Activated effector memory CD4-positive, alpha-beta T cell treated with Interleukin-2 at 50 U/mL for 16 hours (primary cell): Measurements from ENCODE around the gene STRIP1.
"Not testable (repeated sequence)": the region's sequence is repeated elsewhere in the genome, so short reads cannot be mapped to it uniquely, and the experiment has no call there.

Source experiments
- DNase-seq: peaks from one replicate; pipeline ENCODE4 v3.0.0-alpha.2; 2020

The STRIP1 gene

GRCh38 chr1:110070671-110071242 is 36.3 kb downstream of the STRIP1 start, which contains the start of gene ALX3:
Gene ALX3, minus strand, starts transcription at chr1:110070672. Its CDS starts 60 bp downstream, at chr1:110070612.
- DNase-seq: no peak

- no peak for DNase-seq
These were observed 39.7 kb downstream of the STRIP1 start for GRCh38 chr1:110074166-110074565.

- no peak for DNase-seq
These were observed 42.5 kb downstream of the STRIP1 start for GRCh38 chr1:110076789-110077500.

- not testable (repeated sequence) for DNase-seq
These were observed 45.6 kb downstream of the STRIP1 start for GRCh38 chr1:110079995-110080394.

GRCh38 chr1:110081061-110081460 is 46.6 kb downstream of the STRIP1 start:
- DNase-seq: no peak

- DNase-seq: no peak
These were observed 48.1 kb downstream of the STRIP1 start for GRCh38 chr1:110082477-110082876.

- no peak for DNase-seq
These were observed 48.8 kb downstream of the STRIP1 start for GRCh38 chr1:110083061-110083865.

- DNase-seq: no peak
These were observed 49.4 kb downstream of the STRIP1 start for GRCh38 chr1:110083866-110084226.

GRCh38 chr1:110084227-110085078 is 50.0 kb downstream of the STRIP1 start:
- no peak for DNase-seq

GRCh38 chr1:110085671-110086070 is 51.2 kb downstream of the STRIP1 start:
- no peak for DNase-seq

- DNase-seq: no peak
These were observed 52.5 kb downstream of the STRIP1 start for GRCh38 chr1:110086961-110087360.

GRCh38 chr1:110087812-110088738 is 53.7 kb downstream of the STRIP1 start:
- DNase-seq: no peak

GRCh38 chr1:110088739-110089316 is 54.4 kb downstream of the STRIP1 start:
- no peak for DNase-seq

- no peak for DNase-seq
These were observed 55.3 kb downstream of the STRIP1 start for GRCh38 chr1:110089561-110090275.

GRCh38 chr1:110091381-110091780 is 57.0 kb downstream of the STRIP1 start:
- no peak for DNase-seq

GRCh38 chr1:110091791-110092190 is 57.4 kb downstream of the STRIP1 start:
- DNase-seq: no peak

GRCh38 chr1:110092991-110093390 is 58.6 kb downstream of the STRIP1 start:
- DNase-seq: no peak

GRCh38 chr1:110094931-110095654 is 60.7 kb downstream of the STRIP1 start:
- DNase-seq: no peak

- no peak for DNase-seq
These were observed 63.2 kb downstream of the STRIP1 start for GRCh38 chr1:110097507-110098221.
